H1 (cell line): ENCODE measurements around the gene SUGP1. TPM values are rescaled to one million over a fixed set of nuclear protein-coding genes. Genes with fewer than 3 reads are reported as not detected.

Experiments
- CTCF ChIA-PET: fragments of 300-600 bp; sonication (Branson Sonifier 250); formaldehyde crosslinking; loops from one replicate; lab custom pipeline; 2021; ENCODE audit not compliant: partially characterized antibody; lab: Charles Lee
- POLR2A ChIA-PET: fragments of 300-600 bp; sonication (Branson Sonifier 250); formaldehyde crosslinking; loops from one replicate; lab custom pipeline; 2021; ENCODE audit warnings: inconsistent platforms; ENCODE audit not compliant: partially characterized antibody; lab: Charles Lee
- DNase-seq, 2 experiments: peaks; one replicate each; pipeline versions ENCODE4 v3.0.0 to v3.0.0-alpha.2; 2010 to 2022; ENCODE audit warnings: low spot score in 2 of 2, low read depth in 1 of 2, mixed read lengths in 1 of 2
- FAIRE-seq: peaks from 2 replicates; lab custom pipeline; 2011; peaks lifted over from hg19 to GRCh38; lab: Jason Lieb, UNC
- H2AFZ ChIP-seq: 2 replicates; pipeline ENCODE4 v1.8.1; 2012; ENCODE audit warnings: low read length, inconsistent platforms
- H2AK5ac ChIP-seq: 2 replicates; pipeline ENCODE4 v1.6.1; 2013; ENCODE audit warnings: low read depth, low read length
- H2BK120ac ChIP-seq: replicated peaks from 2 replicates; pipeline ENCODE3; 2013; ENCODE audit warnings: low read depth, low read length, inconsistent platforms
- H2BK12ac ChIP-seq: 2 replicates; pipeline ENCODE4 v1.6.1; 2013; ENCODE audit warnings: low read depth, low read length
- H2BK15ac ChIP-seq: 2 replicates; pipeline ENCODE4 v1.6.1; 2013; ENCODE audit warnings: low read length
- H2BK20ac ChIP-seq: 2 replicates; pipeline ENCODE4 v1.6.1; 2013; ENCODE audit warnings: low read length
- H2BK5ac ChIP-seq: 2 replicates; pipeline ENCODE4 v1.6.1; 2013; ENCODE audit warnings: low read depth, low read length
- H3K14ac ChIP-seq: 2 replicates; pipeline ENCODE4 v1.6.1; 2013; ENCODE audit warnings: inconsistent platforms; ENCODE audit not compliant: insufficient read length
- H3K18ac ChIP-seq: 2 replicates; pipeline ENCODE4 v1.6.1; 2013; ENCODE audit warnings: low read length; ENCODE audit errors: extremely low read depth
- H3K23ac ChIP-seq: 2 replicates; pipeline ENCODE4 v1.6.1; 2013; ENCODE audit warnings: inconsistent platforms; ENCODE audit not compliant: insufficient read length
- H3K23me2 ChIP-seq: 2 replicates; pipeline ENCODE4 v1.6.1; 2013; ENCODE audit warnings: low read depth, low read length
- H3K27ac ChIP-seq: 2 replicates; pipeline ENCODE4 v1.6.1; 2011; ENCODE audit warnings: low read depth, low read length, inconsistent platforms
- H3K27me3 ChIP-seq, 4 experiments: replicated peaks in 1 of 4; 1 replicate in 1 of 4; 2 replicates in 3 of 4; pipeline versions ENCODE4 v1.6.1 to v1.8.1; 2011 to 2013; ENCODE audit warnings: low read length in 3 of 4, mild to moderate bottlenecking in 3 of 4, inconsistent platforms in 2 of 4, mixed read lengths in 2 of 4, moderate library complexity in 1 of 4; ENCODE audit not compliant: control insufficient read depth in 3 of 4, insufficient read depth in 3 of 4; ENCODE audit errors: extremely low read depth in 1 of 4
- H3K36me3 ChIP-seq, 4 experiments: 2 replicates each; pipeline versions ENCODE4 v1.6.1 to v1.8.1; 2011 to 2013; ENCODE audit warnings: mild to moderate bottlenecking in 4 of 4, low read length in 3 of 4, moderate library complexity in 2 of 4, control low read depth in 1 of 4, inconsistent platforms in 1 of 4; ENCODE audit not compliant: insufficient read depth in 4 of 4, control insufficient read depth in 2 of 4
- H3K4ac ChIP-seq: replicated peaks from 2 replicates; pipeline ENCODE3; 2013; ENCODE audit warnings: low read length, low read depth, mixed read lengths, inconsistent platforms; ENCODE audit not compliant: insufficient read length
- H3K4me1 ChIP-seq, 4 experiments: replicated peaks in 1 of 4; 1 replicate in 1 of 4; 2 replicates in 3 of 4; pipeline versions ENCODE4 v1.6.1 to v1.8.1; 2011 to 2013; ENCODE audit warnings: low read length in 3 of 4, inconsistent platforms in 2 of 4, mixed read lengths in 1 of 4; ENCODE audit not compliant: insufficient read depth in 4 of 4, control insufficient read depth in 3 of 4
- H3K4me2 ChIP-seq, 2 experiments: 2 replicates each; pipeline versions ENCODE4 v1.6.1 to v1.8.1; 2011 to 2013; ENCODE audit warnings: low read depth in 2 of 2, low read length in 2 of 2, control low read depth in 1 of 2, inconsistent platforms in 1 of 2, mild to moderate bottlenecking in 1 of 2; ENCODE audit not compliant: insufficient read depth in 1 of 2
- H3K4me3 ChIP-seq, 4 experiments: fragments of 200-600, 300-600 bp in 1 of 4; sonication (generic), shearing (Covaris generic), sonication (Bioruptor Twin) in 1 of 4; 2 replicates each; pipeline versions ENCODE4 v1.5.1 to v1.8.1; 2011 to 2016; ENCODE audit warnings: low read length in 4 of 4, low read depth in 3 of 4, control low read depth in 2 of 4, inconsistent platforms in 2 of 4, mild to moderate bottlenecking in 2 of 4, mixed read lengths in 1 of 4, moderate library complexity in 1 of 4; ENCODE audit not compliant: insufficient read depth in 2 of 4; ENCODE audit errors: extremely low read depth in 1 of 4
- H3K56ac ChIP-seq: replicated peaks from 2 replicates; pipeline ENCODE3; 2013; ENCODE audit warnings: low read depth, mild to moderate bottlenecking, mixed read lengths, low read length, inconsistent platforms; ENCODE audit not compliant: insufficient read length
- H3K79me1 ChIP-seq: 2 replicates; pipeline ENCODE4 v1.6.1; 2013; ENCODE audit warnings: low read depth, low read length, control low read depth
- H3K79me2 ChIP-seq, 2 experiments: 2 replicates each; pipeline versions ENCODE4 v1.6.1 to v1.8.1; 2012 to 2013; ENCODE audit warnings: low read length in 2 of 2, mild to moderate bottlenecking in 2 of 2, inconsistent platforms in 1 of 2; ENCODE audit not compliant: insufficient read depth in 2 of 2, control insufficient read depth in 1 of 2
- H3K9ac ChIP-seq, 4 experiments: replicated peaks in 1 of 4; 1 replicate in 1 of 4; 2 replicates in 3 of 4; pipeline versions ENCODE4 v1.6.1 to v1.8.1; 2011 to 2013; ENCODE audit warnings: low read depth in 3 of 4, low read length in 3 of 4, control low read depth in 2 of 4, mild to moderate bottlenecking in 2 of 4, moderate library complexity in 2 of 4, inconsistent platforms in 1 of 4; ENCODE audit errors: extremely low read depth in 1 of 4
- H3K9me3 ChIP-seq, 2 experiments: 2 replicates each; pipeline versions ENCODE4 v1.6.1 to v1.8.1; 2012 to 2013; ENCODE audit warnings: mild to moderate bottlenecking in 2 of 2, moderate library complexity in 2 of 2, control low read depth in 1 of 2, inconsistent platforms in 1 of 2, low read depth in 1 of 2, low read length in 1 of 2, mixed read lengths in 1 of 2; ENCODE audit not compliant: insufficient read depth in 2 of 2
- H4K20me1 ChIP-seq, 2 experiments: replicated peaks in 1 of 2; 2 replicates each; pipeline versions ENCODE3 to v1.8.1; 2011 to 2013; ENCODE audit warnings: inconsistent platforms in 2 of 2, low read length in 2 of 2, mild to moderate bottlenecking in 1 of 2; ENCODE audit not compliant: insufficient read depth in 2 of 2, control insufficient read depth in 1 of 2
- H4K5ac ChIP-seq: 2 replicates; pipeline ENCODE4 v1.6.1; 2013; ENCODE audit warnings: low read length, low read depth, mixed read lengths, inconsistent platforms; ENCODE audit not compliant: insufficient read length
- H4K8ac ChIP-seq: 2 replicates; pipeline ENCODE4 v1.8.0; 2013; ENCODE audit warnings: mild to moderate bottlenecking, moderate library complexity, low read length, inconsistent platforms; ENCODE audit not compliant: insufficient read depth; ENCODE audit errors: extremely low read depth
- H4K91ac ChIP-seq: replicated peaks from 2 replicates; pipeline ENCODE3; 2013; ENCODE audit warnings: low read length, mixed read lengths, inconsistent platforms; ENCODE audit not compliant: insufficient read length
- BRCA1 ChIP-seq: IDR thresholded peaks from 2 replicates; pipeline ENCODE4 v1.6.1; 2012; ENCODE audit warnings: low read depth, low read length, improper control_type of control experiment
- EP300 ChIP-seq, 2 experiments: IDR thresholded peaks; 1 replicate in 1 of 2; 2 replicates in 1 of 2; pipeline ENCODE4 v1.6.1; 2011 to 2012; ENCODE audit warnings: low read depth in 2 of 2, low read length in 2 of 2, mild to moderate bottlenecking in 2 of 2, borderline replicate concordance in 1 of 2, inconsistent platforms in 1 of 2, moderate library complexity in 1 of 2
- HDAC6 ChIP-seq: IDR thresholded peaks from one replicate; pipeline ENCODE4 v1.7.1; 2012; ENCODE audit warnings: low read depth, mild to moderate bottlenecking, inconsistent platforms, low read length, moderate library complexity
- KDM5A ChIP-seq: fragments of 200-600 bp; IDR thresholded peaks from 2 replicates; pipeline ENCODE4 v1.7.1; 2012; ENCODE audit warnings: mild to moderate bottlenecking, low read length, inconsistent platforms, mixed read lengths
- NRF1 ChIP-seq: IDR thresholded peaks from 2 replicates; pipeline ENCODE4 v1.6.1; 2011; ENCODE audit warnings: mild to moderate bottlenecking, low read depth, low read length, improper control_type of control experiment
- POLR2A ChIP-seq, 2 experiments: IDR thresholded peaks; 1 replicate in 1 of 2; 2 replicates in 1 of 2; pipeline ENCODE4 v1.6.1; 2011; ENCODE audit warnings: low read depth in 2 of 2, low read length in 2 of 2, mild to moderate bottlenecking in 2 of 2; ENCODE audit errors: control extremely low read depth in 1 of 2
- RXRA ChIP-seq: IDR thresholded peaks from 2 replicates; pipeline ENCODE4 v1.6.1; 2011; ENCODE audit warnings: low read depth, mild to moderate bottlenecking, low read length, moderate library complexity; ENCODE audit not compliant: insufficient read depth
- SIN3A ChIP-seq, 2 experiments: IDR thresholded peaks in 1 of 2; conservative IDR thresholded peaks in 1 of 2; 2 replicates each; pipeline ENCODE4 v1.6.1; 2011 to 2012; ENCODE audit warnings: low read length in 2 of 2, improper control_type of control experiment in 1 of 2, low read depth in 1 of 2, mild to moderate bottlenecking in 1 of 2
- SIX5 ChIP-seq: IDR thresholded peaks from 2 replicates; pipeline ENCODE4 v1.6.1; 2011; ENCODE audit warnings: mild to moderate bottlenecking, low read depth, low read length
- WGBS, 2 experiments: shearing (Covaris generic) in 1 of 2; methylation state at CpG; one replicate each; pipeline versions ENCODE4 v1.1.6 to v1.1.7; 2013 to 2015; ENCODE audit warnings: low lambda C conversion rate in 2 of 2, mixed read lengths in 2 of 2, inconsistent platforms in 1 of 2, low coverage in 1 of 2, missing lambda C conversion rate in 1 of 2; ENCODE audit not compliant: insufficient replicate concordance in 2 of 2, insufficient coverage in 1 of 2, insufficient read length in 1 of 2; ENCODE audit errors: extremely low coverage in 1 of 2, missing lambda C conversion rate in 1 of 2; 5-methylcytosine and 5-hydroxymethylcytosine counted together
- polyA plus RNA-seq, 7 experiments: library from polyadenylated mRNA; depleted of rRNA in 3 of 7; stranded (reverse) in 5 of 7; unstranded in 2 of 7; fragments of >200 nt in 5 of 7; fragments of 200-250 nt in 2 of 7; gene quantifications; 1 replicate in 5 of 7; 2 replicates in 1 of 7; 4 replicates in 1 of 7; pipeline versions ENCODE4 v1.2.1 to v1.2.3, GENCODE V29; 2011 to 2013; ENCODE audit warnings: missing spikeins in 2 of 7, mixed read lengths in 2 of 7
- total RNA-seq: library from RNA; stranded (reverse); fragmentation: NEBNext Ultra II Directional; extraction: Animal tissue kit (Norgen Biotek cat#: 25700); gene quantifications from 2 replicates; pipeline ENCODE4 v1.2.1, GENCODE V29; 2021
- TF ChIP-seq, protein P1 (sequence below): IDR thresholded peaks from 2 replicates; pipeline ENCODE4 v1.6.1; 2012; ENCODE audit warnings: low read length, inconsistent platforms
- TF ChIP-seq, protein P2 (sequence below): IDR thresholded peaks from 2 replicates; pipeline ENCODE4 v1.6.1; 2012; ENCODE audit warnings: inconsistent platforms

The SUGP1 gene
- total and polyA plus RNA-seq, 2 of the 8 experiments (the other 6 are each of a cell fraction or from before 2014, with no cell fraction given): 38.5 to 65.2 TPM

DNA sequence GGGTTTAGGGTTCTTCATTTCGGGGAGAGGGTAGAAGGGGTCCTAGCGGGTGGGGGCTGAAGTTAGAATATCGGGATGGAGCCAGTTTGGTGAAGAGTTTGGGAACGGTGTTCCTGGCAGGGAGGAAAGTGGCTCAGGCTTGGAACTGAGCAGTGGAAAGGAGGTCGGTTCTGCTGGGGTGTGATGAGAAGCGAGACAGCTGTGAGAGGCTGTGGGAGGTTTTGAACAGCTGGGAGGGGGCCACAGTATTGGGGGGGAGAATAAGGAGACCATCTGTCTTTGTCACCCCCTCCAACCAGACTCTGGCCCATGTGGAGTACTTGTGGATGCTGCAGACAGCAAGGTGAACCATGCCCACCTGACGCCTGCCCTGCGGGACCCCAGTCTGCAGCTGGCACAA lies 46.2 kb downstream of the SUGP1 start:
- H4K8ac ChIP-seq: no peak overlapping the region
- H3K14ac ChIP-seq: no peak overlapping the region
- H3K79me1 ChIP-seq: no peaks in the 10 kb centered on the region; the same call in 1 of the 2 replicates
- no peak overlapping the region for H2BK12ac ChIP-seq
- H2AK5ac ChIP-seq: no peak overlapping the region
- H3K36me3 ChIP-seq: peaks cover 5 to 21% (median 16%) of the 10 kb centered on the region in 4 experiments
- no peak overlapping the region for H2BK5ac ChIP-seq
- H3K9me3 ChIP-seq: no peaks in the 10 kb centered on the region
- H3K79me2 ChIP-seq: no peaks in the 10 kb centered on the region
- H2BK15ac ChIP-seq: no peak overlapping the region
- H3K4me3 ChIP-seq: no peak overlapping the region
- H3K4ac ChIP-seq: no peak overlapping the region
- H4K5ac ChIP-seq: no peak overlapping the region
- no peak overlapping the region; a peak in 1 of 4 replicates for H3K4me2 ChIP-seq
- H2BK20ac ChIP-seq: no peak overlapping the region
- WGBS, 2 experiments: 88% methylated on average over 4 of the region's 8 CpGs; no CpG with 5 or more reads in 1 of the 2 experiments
- ChIA-PET POLR2A (interaction anchor here (1.1 to 1.3 kb wide), 3 partner anchors 31 to 67 kb away, joined by 3 to 5 read pairs (median 3); partner anchors contain the start of gene SUGP1), CTCF (interaction anchor here (0.7 to 1.2 kb wide), 3 partner anchors 14 to 387 kb away, joined by 3 read pairs; no protein-coding TSS in a partner anchor)
- H3K23me2 ChIP-seq: peaks cover 2% of the 10 kb centered on the region; the same call in 1 of the 2 replicates
- no peak overlapping the region for H3K27ac ChIP-seq
- H4K91ac ChIP-seq: no peak overlapping the region
- H2BK120ac ChIP-seq: no peak overlapping the region
- H3K23ac ChIP-seq: no peak overlapping the region
- FAIRE-seq: no peak
- no peaks in the 10 kb centered on the region; a peak in 1 of 7 replicates for H3K27me3 ChIP-seq
- H3K9ac ChIP-seq: no peak overlapping the region
- no peak overlapping the region for H3K56ac ChIP-seq
- H2AFZ ChIP-seq: no peak overlapping the region
- H4K20me1 ChIP-seq: peaks cover 0 to 14% of the 10 kb centered on the region in 2 experiments
- no peak overlapping the region for H3K18ac ChIP-seq
- DNase-seq: no peak
- peaks cover 0 to 7% (median 5%) of the 10 kb centered on the region in 4 experiments; a peak in 5 of 7 replicates for H3K4me1 ChIP-seq
- TF ChIP-seq POLR2A (IDR thresholded peaks at IDR 0.05; ENCODE audit: control extremely low read depth in 1 of 2, low read depth in 2 of 2, low read length in 2 of 2): no peak
- TF ChIP-seq, protein P1, sequence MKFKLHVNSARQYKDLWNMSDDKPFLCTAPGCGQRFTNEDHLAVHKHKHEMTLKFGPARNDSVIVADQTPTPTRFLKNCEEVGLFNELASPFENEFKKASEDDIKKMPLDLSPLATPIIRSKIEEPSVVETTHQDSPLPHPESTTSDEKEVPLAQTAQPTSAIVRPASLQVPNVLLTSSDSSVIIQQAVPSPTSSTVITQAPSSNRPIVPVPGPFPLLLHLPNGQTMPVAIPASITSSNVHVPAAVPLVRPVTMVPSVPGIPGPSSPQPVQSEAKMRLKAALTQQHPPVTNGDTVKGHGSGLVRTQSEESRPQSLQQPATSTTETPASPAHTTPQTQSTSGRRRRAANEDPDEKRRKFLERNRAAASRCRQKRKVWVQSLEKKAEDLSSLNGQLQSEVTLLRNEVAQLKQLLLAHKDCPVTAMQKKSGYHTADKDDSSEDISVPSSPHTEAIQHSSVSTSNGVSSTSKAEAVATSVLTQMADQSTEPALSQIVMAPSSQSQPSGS: no peak
- TF ChIP-seq SIN3A (conservative IDR thresholded peaks at IDR 0.05 in 1 of 2, IDR thresholded peaks at IDR 0.05 in 1 of 2; ENCODE audit: low read depth in 1 of 2, low read length in 2 of 2): no peak
- TF ChIP-seq, protein P2, sequence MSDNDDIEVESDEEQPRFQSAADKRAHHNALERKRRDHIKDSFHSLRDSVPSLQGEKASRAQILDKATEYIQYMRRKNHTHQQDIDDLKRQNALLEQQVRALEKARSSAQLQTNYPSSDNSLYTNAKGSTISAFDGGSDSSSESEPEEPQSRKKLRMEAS: no peak
- no peak for TF ChIP-seq KDM5A
- no peak for TF ChIP-seq RXRA
- TF ChIP-seq BRCA1: no peak
- TF ChIP-seq SIX5: no peak
- no peak for TF ChIP-seq HDAC6
- no peak for TF ChIP-seq EP300 (IDR thresholded peaks at IDR 0.05; ENCODE audit: borderline replicate concordance in 1 of 2, low read depth in 2 of 2, low read length in 2 of 2)
- no peak for TF ChIP-seq NRF1
